Inflammatory macrophage treated with lipopolysaccharide for 1 hour (primary cell): Measurements from ENCODE around the gene ECSIT.
"Not testable (repeated sequence)": the region's sequence is repeated elsewhere in the genome, so short reads cannot be mapped to it uniquely, and the experiment has no call there.

ENCODE experiments used
- DNase-seq, 2 donors: peaks; one replicate each; pipeline ENCODE4 v3.0.0-alpha.2; 2020 to 2022

ECSIT gene

GRCh38 chr19:11475861-11476260 lies 53.1 kb downstream of the ECSIT start:
- no peak for DNase-seq

- DNase-seq: not testable (repeated sequence)
Measured at GRCh38 chr19:11475343-11475742, 53.6 kb downstream of the ECSIT start.

GRCh38 chr19:11473725-11474124 lies 55.2 kb downstream of the ECSIT start:
- no peak for DNase-seq

- not testable (repeated sequence) for DNase-seq
Measured at GRCh38 chr19:11468266-11468845, 60.6 kb downstream of the ECSIT start.

GRCh38 chr19:11465600-11465999 lies 63.3 kb downstream of the ECSIT start:
- no peak for DNase-seq

- no peak for DNase-seq
Measured at GRCh38 chr19:11464333-11465265, 64.3 kb downstream of the ECSIT start.

- DNase-seq: no peak
Measured at GRCh38 chr19:11463391-11463790, 65.5 kb downstream of the ECSIT start.

- DNase-seq: no peak
Measured at GRCh38 chr19:11461453-11461852, 67.5 kb downstream of the ECSIT start.

- DNase-seq: no peak
Measured at GRCh38 chr19:11460207-11460606, 68.7 kb downstream of the ECSIT start.

- not testable (repeated sequence) for DNase-seq
Measured at GRCh38 chr19:11458912-11459311, 70.0 kb downstream of the ECSIT start.

- no peak for DNase-seq
Measured at GRCh38 chr19:11458236-11458900, 70.6 kb downstream of the ECSIT start.

- DNase-seq: no peak
Measured at GRCh38 chr19:11457831-11458230, 71.1 kb downstream of the ECSIT start.

- DNase-seq: no peak
Measured at GRCh38 chr19:11457115-11457514, 71.8 kb downstream of the ECSIT start.

GRCh38 chr19:11456659-11457058 lies 72.3 kb downstream of the ECSIT start:
- DNase-seq: no peak
